Testis (tissue), 2 donors: ENCODE measurements around the gene IMMP2L.

Experiments used
- CTCF ChIP-seq, 3 experiments: fragments of 450-650 bp in 2 of 3; fragments of 200-600 bp in 1 of 3; sonication (generic) in 1 of 3; IDR thresholded peaks; one replicate each; pipeline ENCODE4 v1.5.1; 2016 to 2019; ENCODE audit warnings: antibody characterized with exemption in 3 of 3, mild to moderate bottlenecking in 2 of 3, moderate library complexity in 1 of 3
- POLR2A ChIP-seq: fragments of 450-650 bp; IDR thresholded peaks from one replicate; pipeline ENCODE4 v1.6.1; 2017; ENCODE audit warnings: antibody characterized with exemption, mild to moderate bottlenecking, moderate library complexity

DNA sequence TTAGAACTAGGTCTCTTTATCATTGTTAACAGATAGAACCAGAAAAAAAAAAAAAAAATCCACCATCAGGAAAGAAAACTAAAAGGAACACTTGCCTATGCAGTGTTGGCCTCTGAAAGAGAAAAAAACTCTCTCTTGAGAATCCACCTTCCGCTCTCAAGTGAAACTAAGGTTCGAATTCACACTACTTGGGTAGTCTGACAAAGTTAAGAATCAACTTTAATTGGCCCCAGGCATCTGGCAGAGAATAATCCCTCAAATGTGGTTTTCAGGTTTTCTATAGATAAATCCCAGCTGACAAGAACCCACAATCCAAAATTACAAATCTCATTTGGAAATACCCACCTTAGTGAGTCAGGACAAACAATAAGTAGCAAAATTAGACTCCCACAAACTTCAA is 671.1 kb downstream of the IMMP2L start:
- TF ChIP-seq CTCF (IDR thresholded peaks at IDR 0.05) = no peak
- TF ChIP-seq POLR2A = no peak
